ENCODE data around the gene CD40.

The CD40 gene

GRCh38 chr20:46152824-46153586 is 34.9 kb downstream of the CD40 start:
- Histone ChIP-seq H3K36me3 (ENCODE audit: insufficient read depth) (no peaks in the 10 kb centered on the region), H3K4me2 (no peak overlapping the region), H3K4me3 (IDR thresholded peaks at IDR 0.05; ENCODE audit: insufficient read depth, low read depth, low read length) (no peak overlapping the region), H3K27ac (no peak overlapping the region), H3K4me1 (ENCODE audit: low read depth, poor library complexity, severe bottlenecking) (no peaks in the 10 kb centered on the region), H3K27me3 (ENCODE audit: insufficient read depth, low read depth) (peaks cover 32% of the 10 kb centered on the region; the same call in 1 of the 2 replicates), H3K9ac (no peak overlapping the region), H2AFZ (ENCODE audit: low read depth) (no peak overlapping the region), H4K20me1 (ENCODE audit: insufficient read depth) (no peaks in the 10 kb centered on the region), H3K79me2 (ENCODE audit: insufficient read depth, low read depth) (no peaks in the 10 kb centered on the region)
- no peak for TF ChIP-seq CTCF (conservative IDR thresholded peaks at IDR 0.05; ENCODE audit: low read depth, low read length)

- Histone ChIP-seq H3K79me2 (ENCODE audit: insufficient read depth, low read depth) (no peaks in the 10 kb centered on the region), H4K20me1 (ENCODE audit: insufficient read depth) (no peaks in the 10 kb centered on the region), H3K4me1 (ENCODE audit: low read depth, poor library complexity, severe bottlenecking) (no peaks in the 10 kb centered on the region), H3K36me3 (ENCODE audit: insufficient read depth) (no peaks in the 10 kb centered on the region), H3K27me3 (ENCODE audit: insufficient read depth, low read depth) (peaks cover 35% of the 10 kb centered on the region; the same call in 1 of the 2 replicates), H2AFZ (ENCODE audit: low read depth) (no peak overlapping the region), H3K9ac (no peak overlapping the region), H3K4me3 (IDR thresholded peaks at IDR 0.05; ENCODE audit: insufficient read depth, low read depth, low read length) (no peak overlapping the region), H3K4me2 (no peak overlapping the region), H3K27ac (no peak overlapping the region)
- TF ChIP-seq CTCF (conservative IDR thresholded peaks at IDR 0.05; ENCODE audit: low read depth, low read length), result no peak
Observed at GRCh38 chr20:46154305-46154704, 36.2 kb downstream of the CD40 start.

GRCh38 chr20:46154796-46155195 is 36.7 kb downstream of the CD40 start:
- TF ChIP-seq CTCF (conservative IDR thresholded peaks at IDR 0.05; ENCODE audit: low read depth, low read length), result no peak
- H3K36me3 ChIP-seq (ENCODE audit: insufficient read depth), result no peaks in the 10 kb centered on the region
- no peak overlapping the region for H3K9ac ChIP-seq
- H3K27me3 ChIP-seq (ENCODE audit: insufficient read depth, low read depth), result peaks cover 39% of the 10 kb centered on the region; the same call in 1 of the 2 replicates
- H3K4me2 ChIP-seq, result no peak overlapping the region
- H3K4me3 ChIP-seq (IDR thresholded peaks at IDR 0.05; ENCODE audit: insufficient read depth, low read depth, low read length), result no peak overlapping the region
- no peaks in the 10 kb centered on the region for H3K4me1 ChIP-seq (ENCODE audit: low read depth, poor library complexity, severe bottlenecking)
- H3K79me2 ChIP-seq (ENCODE audit: insufficient read depth, low read depth), result no peaks in the 10 kb centered on the region
- no peaks in the 10 kb centered on the region for H4K20me1 ChIP-seq (ENCODE audit: insufficient read depth)
- no peak overlapping the region for H2AFZ ChIP-seq (ENCODE audit: low read depth)
- H3K27ac ChIP-seq, result no peak overlapping the region

GRCh38 chr20:46156065-46156464 is 38.0 kb downstream of the CD40 start:
- Histone ChIP-seq H3K4me1 (ENCODE audit: low read depth, poor library complexity, severe bottlenecking) (no peaks in the 10 kb centered on the region), H3K9ac (no peak overlapping the region), H3K79me2 (ENCODE audit: insufficient read depth, low read depth) (no peaks in the 10 kb centered on the region)

More at GRCh38 chr20:46156065-46156464, 38.0 kb downstream of the CD40 start:
- no peaks in the 10 kb centered on the region for H4K20me1 ChIP-seq (ENCODE audit: insufficient read depth)
- H3K27ac ChIP-seq, result no peak overlapping the region
- no peak overlapping the region for H3K4me3 ChIP-seq (IDR thresholded peaks at IDR 0.05; ENCODE audit: insufficient read depth, low read depth, low read length)
- no peak overlapping the region for H2AFZ ChIP-seq (ENCODE audit: low read depth)
- peaks cover 50% of the 10 kb centered on the region; the same call in 1 of the 2 replicates for H3K27me3 ChIP-seq (ENCODE audit: insufficient read depth, low read depth)
- no peak for TF ChIP-seq CTCF (conservative IDR thresholded peaks at IDR 0.05; ENCODE audit: low read depth, low read length)
- H3K4me2 ChIP-seq, result no peak overlapping the region
- H3K36me3 ChIP-seq (ENCODE audit: insufficient read depth), result no peaks in the 10 kb centered on the region

Data from KMS-11 (cell line).